Colonic mucosa (tissue), 4 donors: Measurements from ENCODE around the gene KRTAP26-1. TPM values are rescaled to one million over a fixed set of nuclear protein-coding genes. Genes with fewer than 3 reads are reported as not detected.

Experiments used
- DNase-seq: peaks from one replicate; pipeline ENCODE4 v3.0.0-alpha.2; 2020
- H3K27ac ChIP-seq: fragments of 200-600 bp; one replicate; pipeline ENCODE4 v1.8.0; 2021
- H3K27me3 ChIP-seq: fragments of 200-600 bp; one replicate; pipeline ENCODE4 v1.8.0; 2021
- H3K36me3 ChIP-seq: fragments of 200-600 bp; one replicate; pipeline ENCODE4 v1.8.0; 2021
- H3K4me1 ChIP-seq: fragments of 200-600 bp; one replicate; pipeline ENCODE4 v1.8.0; 2021; ENCODE audit warnings: mild to moderate bottlenecking
- H3K4me3 ChIP-seq: fragments of 200-600 bp; one replicate; pipeline ENCODE4 v1.8.0; 2021
- H3K9ac ChIP-seq, 2 donors: one replicate each; pipeline ENCODE4 v1.7.0; 2013; ENCODE audit warnings: control low read depth in 2 of 2, low read depth in 2 of 2, low read length in 2 of 2
- H3K9me3 ChIP-seq: fragments of 200-600 bp; one replicate; pipeline ENCODE4 v1.8.0; 2021
- CTCF ChIP-seq: fragments of 200-600 bp; IDR thresholded peaks from one replicate; pipeline ENCODE4 v1.8.0; 2022; ENCODE audit warnings: antibody characterized with exemption, mild to moderate bottlenecking
- intact Hi-C: fragments of 100-400 bp; cut with DNase I; formaldehyde crosslinking; loops from one replicate; pipeline ENCODE4 v1.14.1; 2022
- total RNA-seq, 2 donors: library from RNA; stranded (reverse); fragmentation: NEBNext Ultra II Directional in 1 of 2; extraction: Animal tissue kit (Norgen Biotek cat#: 25700) in 1 of 2; gene quantifications; one replicate each; pipeline ENCODE4 v1.2.1, GENCODE V29; 2021
- donor health status: healthy.
- donor health status: DM: no; HTN: no; CAD: no.
- donor health status: DM: no; HTN: no; CAD: no.

The KRTAP26-1 gene
- total RNA-seq, 2 donors from 2014 or later, result not detected

DNA sequence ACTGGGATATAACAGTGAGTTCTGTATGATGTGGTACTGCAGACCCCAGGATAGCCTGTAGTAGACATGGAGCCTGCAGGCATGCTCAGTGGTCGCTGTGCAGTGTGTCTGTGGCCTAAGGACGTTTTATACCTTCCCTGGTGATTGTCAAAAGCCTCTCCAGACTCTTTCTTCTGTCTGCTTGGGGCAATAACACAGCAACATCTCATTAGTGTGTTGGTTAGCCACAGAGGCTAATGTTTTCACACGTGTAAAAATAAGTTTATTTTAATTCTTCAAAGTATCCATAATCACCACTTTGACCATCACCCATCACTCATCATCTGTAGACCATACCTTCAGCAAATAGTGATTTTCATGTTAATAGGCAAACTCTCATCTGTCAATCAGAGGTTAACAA is 37.3 kb downstream of the KRTAP26-1 start, which contains the start of gene KRTAP24-1:
KRTAP24-1 (minus strand) TSS at position 101 of the 400 bp plus-strand sequence; CDS start at position 83, 18 bp downstream.
- intact Hi-C loops, result no loop called here
- no peaks in the 10 kb centered on the region for H3K27me3 ChIP-seq

DNA sequence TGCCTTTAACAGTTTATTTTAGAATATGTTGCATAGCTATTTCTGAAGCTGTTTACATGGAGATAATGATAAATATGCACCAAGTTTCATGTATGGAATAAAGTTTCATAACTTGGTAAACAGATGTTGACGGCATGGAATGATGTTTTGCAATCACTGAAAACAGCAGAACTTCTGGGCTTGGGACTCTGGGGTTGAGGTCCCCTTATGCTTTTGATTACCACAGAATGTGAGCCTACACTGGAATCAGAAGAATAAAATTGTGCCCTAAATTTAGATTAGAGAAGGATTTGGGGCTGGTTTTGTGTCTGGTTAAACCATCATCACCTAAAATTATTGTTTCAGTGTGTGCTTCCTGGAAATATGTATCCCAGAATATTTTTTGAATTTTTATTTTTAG is 48.5 kb downstream of the KRTAP26-1 start:
- intact Hi-C loops, result no loop called here
- H3K9me3 ChIP-seq, result no peaks in the 10 kb centered on the region
- no peak for TF ChIP-seq CTCF

More for the DNA sequence above, 37.3 kb downstream of the KRTAP26-1 start, which contains the start of gene KRTAP24-1:
- no peak within 1 kb of the TSS for H3K9ac ChIP-seq
- H3K27ac ChIP-seq, result no peak within 1 kb of the TSS
- no peak for TF ChIP-seq CTCF
- no peaks in the 10 kb centered on the region for H3K9me3 ChIP-seq
- DNase-seq, result no peak
- no peak within 1 kb of the TSS for H3K4me3 ChIP-seq
- H3K36me3 ChIP-seq, result no peaks in the 10 kb centered on the region
- H3K4me1 ChIP-seq, result no peaks in the 10 kb centered on the region

GRCh38 chr21:30271156-30271555 is 49.0 kb downstream of the KRTAP26-1 start:
- H3K27me3 ChIP-seq, result no peaks in the 10 kb centered on the region
- DNase-seq, result no peak
- no peak overlapping the region for H3K4me3 ChIP-seq
- no peak for TF ChIP-seq CTCF
- no peaks in the 10 kb centered on the region for H3K4me1 ChIP-seq
- no peak overlapping the region for H3K27ac ChIP-seq
- H3K36me3 ChIP-seq, result no peaks in the 10 kb centered on the region
- no peak overlapping the region for H3K9ac ChIP-seq
- intact Hi-C loops, result no loop called here
- no peaks in the 10 kb centered on the region for H3K9me3 ChIP-seq

More for the DNA sequence above, 48.5 kb downstream of the KRTAP26-1 start:
- DNase-seq, result no peak
- no peaks in the 10 kb centered on the region for H3K36me3 ChIP-seq
- H3K4me3 ChIP-seq, result no peak overlapping the region
- no peak overlapping the region for H3K9ac ChIP-seq
- no peaks in the 10 kb centered on the region for H3K4me1 ChIP-seq
- no peak overlapping the region for H3K27ac ChIP-seq
- no peaks in the 10 kb centered on the region for H3K27me3 ChIP-seq

DNA sequence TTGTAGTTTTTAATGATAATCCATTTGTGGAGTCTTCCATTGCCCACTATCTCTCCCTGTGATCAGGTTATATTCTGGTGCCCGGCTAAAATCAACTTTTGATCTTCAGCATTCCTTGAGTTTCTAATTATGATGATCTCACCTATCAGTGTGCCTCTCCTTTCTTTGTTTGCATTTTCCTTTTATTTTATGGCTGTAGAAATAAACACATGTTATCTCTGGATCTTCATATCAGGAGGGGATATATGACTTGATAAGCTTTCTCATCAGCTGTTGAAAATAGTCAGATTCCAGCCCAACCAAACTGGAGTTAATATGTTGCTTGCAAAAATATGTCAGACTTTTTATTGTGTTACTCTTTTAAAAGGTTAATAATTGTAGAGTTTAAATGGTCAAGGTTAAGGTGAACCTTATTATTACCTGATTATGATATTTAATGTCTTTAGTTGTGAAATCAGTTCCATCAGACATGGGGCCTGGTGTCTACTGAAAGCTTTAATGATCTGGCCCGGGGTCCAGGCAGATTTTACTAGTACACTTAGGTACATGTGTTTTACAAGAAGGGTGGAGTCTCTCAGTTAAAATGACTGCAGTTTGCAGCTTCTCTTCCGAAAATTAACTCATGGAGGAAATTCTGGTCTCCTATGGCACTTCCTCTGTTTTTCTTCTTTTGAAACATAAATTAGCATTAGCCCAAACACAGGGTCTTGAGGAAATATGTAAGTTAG is 50.1 kb downstream of the KRTAP26-1 start:
- no peak for TF ChIP-seq CTCF

More for the DNA sequence above, 50.1 kb downstream of the KRTAP26-1 start:
- H3K4me1 ChIP-seq, result no peaks in the 10 kb centered on the region
- H3K4me3 ChIP-seq, result no peak overlapping the region
- no peak overlapping the region for H3K27ac ChIP-seq
- H3K9me3 ChIP-seq, result no peaks in the 10 kb centered on the region
- H3K9ac ChIP-seq, result no peak overlapping the region
- H3K27me3 ChIP-seq, result no peaks in the 10 kb centered on the region
- no peak for DNase-seq
- intact Hi-C loops, result no loop called here
- H3K36me3 ChIP-seq, result no peaks in the 10 kb centered on the region

Other genes with a start within 250 kb of the KRTAP26-1 start
- not detected for gene CLDN17, start 153.5 kb downstream of the KRTAP26-1 start, total RNA-seq
- gene CLDN8, start 104.2 kb downstream of the KRTAP26-1 start, total RNA-seq, result 10 to 100 TPM; 21.3 to 32.6 TPM
- gene KRTAP24-1, start 37.4 kb downstream of the KRTAP26-1 start, total RNA-seq, result not detected
- gene KRTAP25-1, start 30.8 kb downstream of the KRTAP26-1 start, total RNA-seq, result not detected
- gene KRTAP27-1, start 17.4 kb upstream of the KRTAP26-1 start, total RNA-seq, result not detected
- not detected for gene KRTAP23-1, start 28.3 kb upstream of the KRTAP26-1 start, total RNA-seq
- gene KRTAP13-2, start 52.0 kb upstream of the KRTAP26-1 start, total RNA-seq, result 1 to 10 TPM; 2.3 to 6.0 TPM
- not detected for gene KRTAP13-1, start 75.7 kb upstream of the KRTAP26-1 start, total RNA-seq
- gene KRTAP13-3, start 105.6 kb upstream of the KRTAP26-1 start, total RNA-seq, result not detected
- gene KRTAP13-4, start 109.9 kb upstream of the KRTAP26-1 start, total RNA-seq, result not detected
- not detected for gene KRTAP15-1, start 120.0 kb upstream of the KRTAP26-1 start, total RNA-seq
- gene KRTAP19-1, start 160.1 kb upstream of the KRTAP26-1 start, total RNA-seq, result not detected
- gene KRTAP19-2, start 167.1 kb upstream of the KRTAP26-1 start, total RNA-seq, result not detected
- gene KRTAP19-3, start 171.7 kb upstream of the KRTAP26-1 start, total RNA-seq, result not detected
- gene KRTAP19-4, start 176.8 kb upstream of the KRTAP26-1 start, total RNA-seq, result not detected
- gene KRTAP19-5, start 181.8 kb upstream of the KRTAP26-1 start, total RNA-seq, result not detected
- not detected for gene KRTAP19-6, start 221.5 kb upstream of the KRTAP26-1 start, total RNA-seq
- gene KRTAP19-7, start 241.0 kb upstream of the KRTAP26-1 start, total RNA-seq, result not detected